M059J (cell line): ENCODE data around the gene PRSS36. TPM values are rescaled to one million over a fixed set of nuclear protein-coding genes. Genes with fewer than 3 reads are reported as not detected.
"Not testable (repeated sequence)": the region's sequence is repeated elsewhere in the genome, so short reads cannot be mapped to it uniquely, and the experiment has no call there.

Experiments
- DNase-seq: peaks from one replicate; pipeline ENCODE4 v3.0.0-alpha.2; 2012; ENCODE audit warnings: low read depth
- total RNA-seq: library from RNA; depleted of rRNA; stranded (reverse); fragments of >200 nt; shearing (Covaris generic); gene quantifications from 2 replicates; pipeline ENCODE4 v1.2.3, GENCODE V29; 2014; rRNA removed

PRSS36 gene
- total RNA-seq = 0.10 and 0.49 TPM in 2 replicates

- DNase-seq = no peak
These were observed at the start of gene PRSS36 for GRCh38 chr16:31149894-31150890. PRSS36 (minus strand) TSS chr16:31150066; CDS start chr16:31150035, 31 bp downstream.

- DNase-seq = no peak
These were observed 49.7 kb upstream of the PRSS36 start for GRCh38 chr16:31199430-31200041.

- DNase-seq = no peak
These were observed 48.5 kb upstream of the PRSS36 start for GRCh38 chr16:31198207-31198882.

GRCh38 chr16:31196324-31197088 lies 46.6 kb upstream of the PRSS36 start:
- DNase-seq = no peak

- not testable (repeated sequence) for DNase-seq
These were observed 46.0 kb upstream of the PRSS36 start for GRCh38 chr16:31195861-31196260.

GRCh38 chr16:31194898-31195297 lies 45.0 kb upstream of the PRSS36 start:
- no peak for DNase-seq

- DNase-seq = no peak
These were observed 44.0 kb upstream of the PRSS36 start for GRCh38 chr16:31193874-31194273.

GRCh38 chr16:31192856-31193642 lies 43.2 kb upstream of the PRSS36 start:
- DNase-seq = no peak

GRCh38 chr16:31191697-31192428 lies 42.0 kb upstream of the PRSS36 start:
- no peak for DNase-seq

GRCh38 chr16:31190818-31191444 lies 41.1 kb upstream of the PRSS36 start:
- DNase-seq = no peak

- no peak for DNase-seq
These were observed 40.2 kb upstream of the PRSS36 start for GRCh38 chr16:31190061-31190460.

GRCh38 chr16:31189412-31189778 lies 39.5 kb upstream of the PRSS36 start:
- no peak for DNase-seq

- DNase-seq = no peak
These were observed 38.9 kb upstream of the PRSS36 start for GRCh38 chr16:31188450-31189411.

- no peak for DNase-seq
These were observed 37.9 kb upstream of the PRSS36 start for GRCh38 chr16:31187808-31188189.

- DNase-seq = no peak
These were observed 37.3 kb upstream of the PRSS36 start for GRCh38 chr16:31186930-31187807.

GRCh38 chr16:31186176-31186575 lies 36.3 kb upstream of the PRSS36 start:
- no peak for DNase-seq

GRCh38 chr16:31185339-31185738 lies 35.5 kb upstream of the PRSS36 start:
- no peak for DNase-seq
